H9 (cell line): ENCODE data around the gene GBP7. TPM values are rescaled to one million over a fixed set of nuclear protein-coding genes. Genes with fewer than 3 reads are reported as not detected.
A peak's percentile ranks its signal among the peaks of the same experiment; 100 is the strongest.

Source experiments
- DNase-seq: peaks from one replicate; pipeline ENCODE4 v3.0.0-alpha.2; 2017
- H2AFZ ChIP-seq: one replicate; pipeline ENCODE4 v1.6.1; 2013; ENCODE audit warnings: mild to moderate bottlenecking, low read length, control low read depth, moderate library complexity
- H2AK5ac ChIP-seq: 2 replicates; pipeline ENCODE4 v1.6.1; 2013; ENCODE audit warnings: low read length, control low read depth, mixed read lengths; ENCODE audit not compliant: insufficient read length
- H2BK120ac ChIP-seq: one replicate; pipeline ENCODE4 v1.6.1; 2013; ENCODE audit warnings: low read depth, mild to moderate bottlenecking, low read length, control low read depth, inconsistent platforms; ENCODE audit not compliant: poor library complexity, severe bottlenecking
- H2BK12ac ChIP-seq: 2 replicates; pipeline ENCODE4 v1.6.1; 2013; ENCODE audit warnings: low read length, control low read depth, mixed read lengths, low read depth; ENCODE audit not compliant: insufficient read length
- H2BK15ac ChIP-seq: 2 replicates; pipeline ENCODE4 v1.6.1; 2013; ENCODE audit warnings: low read depth, low read length, control low read depth
- H2BK20ac ChIP-seq: one replicate; pipeline ENCODE4 v1.6.1; 2013; ENCODE audit warnings: low read depth, mild to moderate bottlenecking, low read length, control low read depth, inconsistent platforms; ENCODE audit not compliant: poor library complexity, severe bottlenecking
- H2BK5ac ChIP-seq: 2 replicates; pipeline ENCODE4 v1.6.1; 2013; ENCODE audit warnings: low read length, control low read depth, mixed read lengths; ENCODE audit not compliant: insufficient read length
- H3K14ac ChIP-seq: 2 replicates; pipeline ENCODE4 v1.6.1; 2013; ENCODE audit warnings: low read length, control low read depth; ENCODE audit not compliant: insufficient read depth
- H3K18ac ChIP-seq: 2 replicates; pipeline ENCODE4 v1.6.1; 2013; ENCODE audit warnings: low read depth, mild to moderate bottlenecking, mixed read lengths, low read length, control low read depth; ENCODE audit not compliant: insufficient read length
- H3K23ac ChIP-seq: 2 replicates; pipeline ENCODE4 v1.6.1; 2013; ENCODE audit warnings: low read length, control low read depth, mixed read lengths, low read depth; ENCODE audit not compliant: insufficient read length
- H3K23me2 ChIP-seq: 2 replicates; pipeline ENCODE4 v1.6.1; 2013; ENCODE audit warnings: low read depth, mild to moderate bottlenecking, mixed read lengths, low read length, control low read depth; ENCODE audit not compliant: insufficient read length, poor library complexity, severe bottlenecking
- H3K27ac ChIP-seq: 2 replicates; pipeline ENCODE4 v1.5.1; 2013; ENCODE audit warnings: low read length, control low read depth, mixed read lengths, low read depth; ENCODE audit not compliant: insufficient read length
- H3K27me3 ChIP-seq: 2 replicates; pipeline ENCODE4 v1.6.1; 2013; ENCODE audit warnings: low read length, control low read depth, inconsistent platforms; ENCODE audit not compliant: insufficient read depth
- H3K4ac ChIP-seq: 2 replicates; pipeline ENCODE4 v1.6.1; 2013; ENCODE audit warnings: low read depth, mild to moderate bottlenecking, control low read depth, inconsistent platforms, low read length, moderate library complexity
- H3K4me1 ChIP-seq: 2 replicates; pipeline ENCODE4 v1.6.1; 2013; ENCODE audit warnings: low read length, control low read depth, inconsistent platforms; ENCODE audit not compliant: insufficient read depth
- H3K4me2 ChIP-seq: 2 replicates; pipeline ENCODE4 v1.6.1; 2013; ENCODE audit warnings: low read length, control low read depth, mixed read lengths; ENCODE audit not compliant: insufficient read length, insufficient read depth
- H3K56ac ChIP-seq: 2 replicates; pipeline ENCODE4 v1.6.1; 2013; ENCODE audit warnings: low read depth, mild to moderate bottlenecking, mixed read lengths, low read length, control low read depth; ENCODE audit not compliant: insufficient read length
- H3K79me1 ChIP-seq: 2 replicates; pipeline ENCODE4 v1.6.1; 2013; ENCODE audit warnings: low read depth, mild to moderate bottlenecking, moderate library complexity, low read length, control low read depth, inconsistent platforms; ENCODE audit not compliant: insufficient read depth, poor library complexity, severe bottlenecking
- H3K79me2 ChIP-seq: 2 replicates; pipeline ENCODE4 v1.6.1; 2013; ENCODE audit warnings: low read length, control low read depth, inconsistent platforms; ENCODE audit not compliant: insufficient read depth
- H3K9ac ChIP-seq: 2 replicates; pipeline ENCODE4 v1.6.1; 2013; ENCODE audit warnings: low read length, control low read depth, mixed read lengths; ENCODE audit not compliant: insufficient read length; ENCODE audit errors: extremely low read depth
- H3K9me3 ChIP-seq: one replicate; pipeline ENCODE4 v1.6.1; 2013; ENCODE audit warnings: low read depth, low read length, inconsistent platforms; ENCODE audit not compliant: control insufficient read depth
- H3T11ph ChIP-seq: one replicate; pipeline ENCODE4 v1.6.1; 2013; ENCODE audit warnings: mild to moderate bottlenecking, low read length, control low read depth, inconsistent platforms
- H4K20me1 ChIP-seq: one replicate; pipeline ENCODE4 v1.6.1; 2013; ENCODE audit not compliant: control insufficient read depth, insufficient read length, insufficient read depth
- H4K5ac ChIP-seq: 2 replicates; pipeline ENCODE4 v1.6.1; 2013; ENCODE audit warnings: low read depth, mild to moderate bottlenecking, mixed read lengths, low read length, control low read depth; ENCODE audit not compliant: insufficient read length
- H4K8ac ChIP-seq: replicated peaks from 2 replicates; pipeline ENCODE4 v1.6.1; 2013; ENCODE audit warnings: low read length, control low read depth, mixed read lengths, low read depth; ENCODE audit not compliant: insufficient read length
- H4K91ac ChIP-seq: 2 replicates; pipeline ENCODE4 v1.6.1; 2013; ENCODE audit warnings: low read depth, mild to moderate bottlenecking, moderate library complexity, mixed read lengths, low read length, control low read depth; ENCODE audit not compliant: insufficient read length
- H3K27ac Mint-ChIP-seq, 3 experiments: 2 replicates in 2 of 3; 3 replicates in 1 of 3; pipeline ENCODE4 v1.8.0; 2020 to 2021; ENCODE audit warnings: mixed read lengths in 3 of 3, mild to moderate bottlenecking in 1 of 3, moderate library complexity in 1 of 3
- H3K27me3 Mint-ChIP-seq: 2 replicates; pipeline ENCODE4 v1.8.0; 2021; ENCODE audit warnings: low read depth, mild to moderate bottlenecking, moderate library complexity, mixed read lengths
- H3K36me3 Mint-ChIP-seq, 3 experiments: 2 replicates in 2 of 3; 3 replicates in 1 of 3; pipeline ENCODE4 v1.8.0; 2020 to 2021; ENCODE audit warnings: low read depth in 3 of 3, mixed read lengths in 3 of 3; ENCODE audit not compliant: insufficient read depth in 1 of 3
- H3K4me1 Mint-ChIP-seq, 2 experiments: 2 replicates each; pipeline ENCODE4 v1.8.0; 2020; ENCODE audit warnings: mixed read lengths in 2 of 2
- H3K4me3 Mint-ChIP-seq, 2 experiments: 2 replicates in 1 of 2; 3 replicates in 1 of 2; pipeline ENCODE4 v1.8.0; 2020 to 2021; ENCODE audit warnings: mild to moderate bottlenecking in 2 of 2, mixed read lengths in 2 of 2, moderate library complexity in 1 of 2
- H3K9me3 Mint-ChIP-seq, 2 experiments: 2 replicates in 1 of 2; 3 replicates in 1 of 2; pipeline ENCODE4 v1.8.0; 2020; ENCODE audit warnings: mild to moderate bottlenecking in 2 of 2, mixed read lengths in 2 of 2, moderate library complexity in 1 of 2
- WGBS: extraction: QIAGEN DNeasy Blood & Tissue Kit; methylation state at CpG from one replicate; pipeline ENCODE4 v1.1.7; 2013; ENCODE audit warnings: missing lambda C conversion rate, low lambda C conversion rate, mixed read lengths; ENCODE audit not compliant: insufficient read length; ENCODE audit errors: extremely low coverage; 5-methylcytosine and 5-hydroxymethylcytosine counted together
- total RNA-seq: library from RNA; stranded (reverse); gene quantifications from 2 replicates; pipeline ENCODE4 v1.2.1, GENCODE V29; 2021
- TF ChIP-seq, protein P1 (sequence below): fragments of 200-600 bp; sonication (generic); conservative IDR thresholded peaks from 3 replicates; pipeline ENCODE4 v1.8.0; 2021; ENCODE audit warnings: antibody characterized with exemption, mild to moderate bottlenecking

GBP7 gene
- total RNA-seq, 1 experiment from 2014 or later, result not detected

DNA sequence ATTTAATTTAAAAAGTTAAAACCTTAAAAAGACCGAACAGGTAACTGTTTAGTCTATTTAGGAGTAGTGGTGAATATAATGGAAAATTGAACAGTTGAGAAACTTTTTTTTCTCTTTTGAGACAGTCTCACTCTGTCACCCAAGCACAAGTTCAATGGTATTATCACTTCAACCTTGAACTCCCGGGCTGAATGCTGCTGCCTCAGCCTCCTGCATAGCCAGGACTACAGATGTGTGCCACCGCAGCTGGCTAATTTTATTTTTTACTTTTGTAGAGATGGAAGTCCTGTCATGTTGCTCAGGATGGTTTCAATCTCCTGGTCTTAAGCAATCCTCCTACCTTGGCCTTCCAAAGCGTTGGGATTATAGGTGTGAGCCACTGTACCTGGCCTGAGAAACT is 33.6 kb downstream of the GBP7 start:
- H2BK5ac ChIP-seq, result no peak overlapping the region
- no peak overlapping the region for H2AFZ ChIP-seq
- no peak overlapping the region for H3K14ac ChIP-seq
- no peak overlapping the region for H4K5ac ChIP-seq
- TF ChIP-seq, protein P1, sequence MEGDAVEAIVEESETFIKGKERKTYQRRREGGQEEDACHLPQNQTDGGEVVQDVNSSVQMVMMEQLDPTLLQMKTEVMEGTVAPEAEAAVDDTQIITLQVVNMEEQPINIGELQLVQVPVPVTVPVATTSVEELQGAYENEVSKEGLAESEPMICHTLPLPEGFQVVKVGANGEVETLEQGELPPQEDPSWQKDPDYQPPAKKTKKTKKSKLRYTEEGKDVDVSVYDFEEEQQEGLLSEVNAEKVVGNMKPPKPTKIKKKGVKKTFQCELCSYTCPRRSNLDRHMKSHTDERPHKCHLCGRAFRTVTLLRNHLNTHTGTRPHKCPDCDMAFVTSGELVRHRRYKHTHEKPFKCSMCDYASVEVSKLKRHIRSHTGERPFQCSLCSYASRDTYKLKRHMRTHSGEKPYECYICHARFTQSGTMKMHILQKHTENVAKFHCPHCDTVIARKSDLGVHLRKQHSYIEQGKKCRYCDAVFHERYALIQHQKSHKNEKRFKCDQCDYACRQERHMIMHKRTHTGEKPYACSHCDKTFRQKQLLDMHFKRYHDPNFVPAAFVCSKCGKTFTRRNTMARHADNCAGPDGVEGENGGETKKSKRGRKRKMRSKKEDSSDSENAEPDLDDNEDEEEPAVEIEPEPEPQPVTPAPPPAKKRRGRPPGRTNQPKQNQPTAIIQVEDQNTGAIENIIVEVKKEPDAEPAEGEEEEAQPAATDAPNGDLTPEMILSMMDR, result no peak
- Mint-ChIP-seq H3K4me1 (peaks cover 0 to 3% of the 10 kb centered on the region in 2 experiments; a peak in 1 of 4 replicates), H3K4me3 (no peak overlapping the region), H3K27ac (0 out of 7 replicates have a peak overlapping the region, but pooled peaks of 1 of the 3 experiments have one; percentile 31), H3K27me3 (no peaks in the 10 kb centered on the region; the same call in 1 of the 2 replicates), H3K9me3 (peaks cover 4% of the 10 kb centered on the region in 2 experiments; a peak in 2 of 5 replicates), H3K36me3 (no peaks in the 10 kb centered on the region)
- H4K91ac ChIP-seq, result no peak overlapping the region
- H2BK12ac ChIP-seq, result no peak overlapping the region
- H4K20me1 ChIP-seq, result no peaks in the 10 kb centered on the region
- H2BK15ac ChIP-seq, result no peak overlapping the region
- no peaks in the 10 kb centered on the region for H3K79me2 ChIP-seq
- H3K18ac ChIP-seq, result no peak overlapping the region
- no peak overlapping the region for H3K56ac ChIP-seq
- no peak overlapping the region for H3K27ac ChIP-seq
- H3K27me3 ChIP-seq, result no peaks in the 10 kb centered on the region
- no peaks in the 10 kb centered on the region for H3K23me2 ChIP-seq
- no peak overlapping the region for H3K23ac ChIP-seq
- DNase-seq, result no peak
- no peak overlapping the region for H2BK120ac ChIP-seq
- no peak overlapping the region for H2BK20ac ChIP-seq
- H3T11ph ChIP-seq, result no peak overlapping the region
- H3K79me1 ChIP-seq, result no peaks in the 10 kb centered on the region
- no peak overlapping the region for H3K9ac ChIP-seq
- H3K4me2 ChIP-seq, result no peak overlapping the region
- H3K4me1 ChIP-seq, result no peaks in the 10 kb centered on the region
- no CpG with 5 or more reads among the region's 4 CpGs for WGBS
- no peak overlapping the region for H3K4ac ChIP-seq
- H4K8ac ChIP-seq, result no peak overlapping the region
- no peak overlapping the region for H2AK5ac ChIP-seq
- no peaks in the 10 kb centered on the region for H3K9me3 ChIP-seq
